Gastroesophageal sphincter (tissue), 3 donors: ENCODE results near the gene MAP3K1.

ENCODE experiments used
- CTCF ChIP-seq, 4 experiments: fragments of 200-600 bp in 2 of 4; fragments of 450-650 bp in 2 of 4; sonication (generic) in 1 of 4; IDR thresholded peaks; one replicate each; pipeline ENCODE4 v1.5.1; 2017 to 2019; ENCODE audit warnings: antibody characterized with exemption in 4 of 4, mild to moderate bottlenecking in 2 of 4, moderate library complexity in 2 of 4
- POLR2A ChIP-seq, 2 donors: fragments of 450-650 bp; IDR thresholded peaks; one replicate each; pipeline ENCODE4 v1.6.1; 2017; ENCODE audit warnings: antibody characterized with exemption in 2 of 2, mild to moderate bottlenecking in 2 of 2, moderate library complexity in 1 of 2
- POLR2AphosphoS5 ChIP-seq: sonication (generic); formaldehyde crosslinking; IDR thresholded peaks from one replicate; pipeline ENCODE4 v1.6.1; 2017; ENCODE audit warnings: antibody characterized with exemption

- TF ChIP-seq CTCF (IDR thresholded peaks at IDR 0.05) = no peak
- TF ChIP-seq POLR2A (IDR thresholded peaks at IDR 0.05) = no peak
- no peak for TF ChIP-seq POLR2AphosphoS5
Observed at GRCh38 chr5:56852228-56853000, 37.1 kb downstream of the MAP3K1 start.
